Astrocyte of the cerebellum (primary cell): ENCODE results near the gene PRPF40B.

Source experiments
- DNase-seq: peaks from one replicate; pipeline ENCODE4 v3.0.0-alpha.2; 2011; ENCODE audit warnings: low read depth
- H3K4me3 ChIP-seq: 2 replicates; pipeline ENCODE4 v1.5.1; 2011; ENCODE audit warnings: mild to moderate bottlenecking, low read depth, low read length, moderate library complexity
- CTCF ChIP-seq: IDR thresholded peaks from 2 replicates; pipeline ENCODE4 v1.5.1; 2012; ENCODE audit warnings: low read length, low read depth, moderate library complexity, mild to moderate bottlenecking; ENCODE audit errors: missing control alignments
- in situ Hi-C: cut with HindIII; loops from 2 replicates; pipeline ENCODE4 v1.10.0; 2017; ENCODE audit warnings: low sequenced_read_pairs

Gene PRPF40B

GRCh38 chr12:49684310-49684854, 61.0 kb downstream of the PRPF40B start:
- no peak for TF ChIP-seq CTCF
- no peak for DNase-seq
- in situ Hi-C loops, result no loop called here
- no peak overlapping the region for H3K4me3 ChIP-seq

GRCh38 chr12:49687941-49688340, 64.6 kb downstream of the PRPF40B start:
- H3K4me3 ChIP-seq, result no peak overlapping the region
- no peak for DNase-seq
- in situ Hi-C loops, result no loop called here
- TF ChIP-seq CTCF, result no peak

GRCh38 chr12:49689237-49689636, 65.9 kb downstream of the PRPF40B start:
- no peak overlapping the region for H3K4me3 ChIP-seq
- no peak for DNase-seq
- TF ChIP-seq CTCF, result no peak
- in situ Hi-C loops, result no loop called here

- in situ Hi-C loops, result no loop called here
- H3K4me3 ChIP-seq, result no peak overlapping the region
These were observed 66.4 kb downstream of the PRPF40B start for GRCh38 chr12:49689785-49690184.

GRCh38 chr12:49692851-49693250, 69.5 kb downstream of the PRPF40B start:
- no peak overlapping the region for H3K4me3 ChIP-seq
- TF ChIP-seq CTCF, result no peak
- in situ Hi-C loops, result no loop called here
- no peak for DNase-seq

More at GRCh38 chr12:49689785-49690184, 66.4 kb downstream of the PRPF40B start:
- DNase-seq, result no peak
- TF ChIP-seq CTCF, result no peak

GRCh38 chr12:49693931-49694444, 70.6 kb downstream of the PRPF40B start:
- no peak for TF ChIP-seq CTCF
- H3K4me3 ChIP-seq, result no peak overlapping the region

More at GRCh38 chr12:49693931-49694444, 70.6 kb downstream of the PRPF40B start:
- DNase-seq, result no peak
- in situ Hi-C loops, result no loop called here
